ENCODE measurements around the gene KNSTRN.
A peak's percentile ranks its signal among the peaks of the same experiment; 100 is the strongest.

DNA sequence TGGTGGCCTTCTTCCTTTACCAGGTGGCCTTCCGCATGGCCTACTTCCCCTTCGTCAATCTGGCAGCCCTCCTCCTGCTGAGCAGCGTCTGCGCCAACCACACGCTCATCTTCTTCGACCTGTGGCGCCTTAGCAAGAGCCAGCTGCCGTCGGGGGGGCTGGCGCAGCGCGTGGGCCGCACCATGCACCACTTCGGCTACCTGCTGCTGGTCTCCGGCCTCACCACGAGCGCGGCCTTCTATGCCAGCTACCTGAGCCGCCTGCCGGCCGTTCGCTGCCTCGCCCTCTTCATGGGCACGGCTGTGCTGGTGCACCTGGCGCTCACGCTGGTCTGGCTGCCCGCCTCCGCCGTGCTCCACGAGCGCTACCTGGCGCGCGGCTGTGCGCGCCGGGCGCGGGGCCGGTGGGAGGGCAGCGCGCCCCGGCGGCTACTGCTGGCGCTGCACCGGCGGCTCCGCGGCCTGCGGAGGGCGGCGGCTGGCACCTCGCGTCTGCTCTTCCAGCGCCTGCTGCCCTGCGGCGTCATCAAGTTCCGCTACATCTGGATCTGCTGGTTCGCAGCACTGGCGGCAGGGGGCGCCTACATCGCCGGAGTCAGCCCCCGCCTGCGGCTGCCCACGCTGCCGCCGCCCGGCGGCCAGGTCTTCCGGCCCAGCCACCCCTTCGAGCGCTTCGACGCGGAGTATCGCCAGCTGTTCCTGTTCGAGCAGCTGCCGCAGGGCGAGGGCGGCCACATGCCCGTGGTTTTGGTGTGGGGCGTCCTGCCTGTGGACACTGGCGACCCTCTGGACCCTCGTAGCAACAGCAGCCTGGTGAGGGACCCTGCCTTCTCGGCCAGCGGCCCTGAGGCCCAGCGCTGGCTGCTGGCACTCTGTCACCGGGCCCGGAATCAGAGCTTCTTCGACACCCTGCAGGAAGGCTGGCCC is 14.6 kb upstream of the KNSTRN start:
- TF ChIP-seq POLR2A (IDR thresholded peaks at IDR 0.05) (no peak), POLR2AphosphoS5 (IDR thresholded peaks at IDR 0.05) (peak; percentile 62)
- TF ChIP-seq, protein P1, sequence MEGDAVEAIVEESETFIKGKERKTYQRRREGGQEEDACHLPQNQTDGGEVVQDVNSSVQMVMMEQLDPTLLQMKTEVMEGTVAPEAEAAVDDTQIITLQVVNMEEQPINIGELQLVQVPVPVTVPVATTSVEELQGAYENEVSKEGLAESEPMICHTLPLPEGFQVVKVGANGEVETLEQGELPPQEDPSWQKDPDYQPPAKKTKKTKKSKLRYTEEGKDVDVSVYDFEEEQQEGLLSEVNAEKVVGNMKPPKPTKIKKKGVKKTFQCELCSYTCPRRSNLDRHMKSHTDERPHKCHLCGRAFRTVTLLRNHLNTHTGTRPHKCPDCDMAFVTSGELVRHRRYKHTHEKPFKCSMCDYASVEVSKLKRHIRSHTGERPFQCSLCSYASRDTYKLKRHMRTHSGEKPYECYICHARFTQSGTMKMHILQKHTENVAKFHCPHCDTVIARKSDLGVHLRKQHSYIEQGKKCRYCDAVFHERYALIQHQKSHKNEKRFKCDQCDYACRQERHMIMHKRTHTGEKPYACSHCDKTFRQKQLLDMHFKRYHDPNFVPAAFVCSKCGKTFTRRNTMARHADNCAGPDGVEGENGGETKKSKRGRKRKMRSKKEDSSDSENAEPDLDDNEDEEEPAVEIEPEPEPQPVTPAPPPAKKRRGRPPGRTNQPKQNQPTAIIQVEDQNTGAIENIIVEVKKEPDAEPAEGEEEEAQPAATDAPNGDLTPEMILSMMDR (IDR thresholded peaks at IDR 0.05): peak; percentile 67 to 99 (median 86)
